Measurements from ENCODE around the gene CDS2.

CDS2 gene

DNA sequence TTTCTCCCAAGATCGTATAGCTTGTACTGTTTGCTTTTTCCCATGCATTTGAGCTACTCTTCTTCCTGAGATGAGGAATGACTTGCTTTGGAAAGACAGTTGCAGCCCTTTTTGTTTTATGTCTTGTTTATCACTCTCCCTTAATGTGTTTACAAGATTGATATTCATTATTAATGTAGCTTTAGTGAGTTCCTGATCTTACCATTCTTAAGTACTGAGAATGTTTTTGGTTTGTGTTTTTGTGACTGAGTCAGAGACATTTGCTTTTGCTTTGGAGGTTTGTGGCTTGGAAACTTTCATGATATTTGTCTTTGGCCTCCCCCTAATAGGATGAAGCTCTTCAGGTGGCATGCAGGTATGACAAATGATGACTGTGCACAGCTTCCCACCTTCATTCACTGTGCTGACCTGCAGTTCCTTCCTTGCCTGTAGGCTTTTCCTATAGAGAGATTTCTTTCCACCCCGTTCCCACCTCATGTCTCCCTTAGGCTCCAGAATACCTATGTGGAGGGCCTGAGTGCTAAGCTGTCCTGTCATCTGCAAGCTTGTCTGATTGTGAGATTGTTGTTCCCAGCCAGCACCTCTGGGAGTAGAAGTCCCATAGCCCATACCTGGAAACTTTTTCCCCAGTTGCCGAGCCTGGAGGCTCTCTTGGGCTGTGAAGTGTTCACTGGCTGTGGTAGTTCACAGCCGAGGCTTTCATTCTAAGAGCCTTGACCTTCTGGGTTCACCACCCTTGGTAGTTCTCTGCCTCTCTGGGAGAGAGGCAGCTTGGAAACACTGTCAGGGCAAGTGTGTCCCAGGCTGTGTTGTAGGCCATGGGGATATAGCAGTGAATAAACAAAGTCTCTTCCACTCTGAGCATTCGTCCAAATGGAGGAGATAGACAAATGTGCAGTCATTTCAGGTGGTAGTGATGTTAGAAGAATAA, 27.1 kb downstream of the CDS2 start:
- no peak for DNase-seq (ENCODE audit: low spot score)

DNA sequence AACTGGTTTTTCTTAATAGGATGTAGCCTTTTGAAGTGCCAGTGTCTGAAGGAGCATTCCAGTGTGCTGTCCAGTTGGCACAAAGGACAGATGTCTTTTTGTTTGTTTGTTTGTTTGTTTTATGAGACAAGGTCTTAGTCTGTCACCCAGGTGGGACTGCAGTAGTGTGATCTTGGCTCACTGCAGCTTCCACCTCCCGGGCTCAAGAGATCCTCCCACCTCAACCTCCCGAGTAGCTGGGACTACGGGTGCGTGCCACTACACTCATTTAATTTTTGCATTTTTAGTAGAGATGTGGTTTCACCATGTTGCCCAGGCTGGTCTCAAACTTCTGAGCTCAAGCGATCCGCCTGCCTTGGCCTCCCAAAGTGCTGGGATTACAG, 27.7 kb downstream of the CDS2 start:
- DNase-seq (ENCODE audit: low spot score), result no peak

DNA sequence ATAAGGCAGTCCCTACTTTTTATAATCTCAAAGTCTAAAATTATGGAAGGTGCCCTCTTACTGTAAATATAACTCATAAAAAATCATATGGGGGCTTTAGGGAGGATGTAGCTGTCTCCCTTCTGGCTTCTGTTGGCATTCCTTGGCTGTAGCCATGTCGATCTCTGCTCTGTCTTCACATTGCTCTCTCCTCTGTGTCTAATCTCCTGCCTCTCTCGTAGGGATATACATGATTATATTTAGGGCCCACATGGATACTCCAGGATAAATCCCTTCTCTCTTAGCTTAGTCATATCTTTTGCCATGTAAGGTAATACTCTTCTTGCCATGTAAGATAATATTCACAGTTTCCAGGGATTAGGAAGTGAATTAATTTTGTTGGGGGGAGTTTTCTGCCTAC, 28.6 kb downstream of the CDS2 start:
- no peak for DNase-seq (ENCODE audit: low spot score)

DNA sequence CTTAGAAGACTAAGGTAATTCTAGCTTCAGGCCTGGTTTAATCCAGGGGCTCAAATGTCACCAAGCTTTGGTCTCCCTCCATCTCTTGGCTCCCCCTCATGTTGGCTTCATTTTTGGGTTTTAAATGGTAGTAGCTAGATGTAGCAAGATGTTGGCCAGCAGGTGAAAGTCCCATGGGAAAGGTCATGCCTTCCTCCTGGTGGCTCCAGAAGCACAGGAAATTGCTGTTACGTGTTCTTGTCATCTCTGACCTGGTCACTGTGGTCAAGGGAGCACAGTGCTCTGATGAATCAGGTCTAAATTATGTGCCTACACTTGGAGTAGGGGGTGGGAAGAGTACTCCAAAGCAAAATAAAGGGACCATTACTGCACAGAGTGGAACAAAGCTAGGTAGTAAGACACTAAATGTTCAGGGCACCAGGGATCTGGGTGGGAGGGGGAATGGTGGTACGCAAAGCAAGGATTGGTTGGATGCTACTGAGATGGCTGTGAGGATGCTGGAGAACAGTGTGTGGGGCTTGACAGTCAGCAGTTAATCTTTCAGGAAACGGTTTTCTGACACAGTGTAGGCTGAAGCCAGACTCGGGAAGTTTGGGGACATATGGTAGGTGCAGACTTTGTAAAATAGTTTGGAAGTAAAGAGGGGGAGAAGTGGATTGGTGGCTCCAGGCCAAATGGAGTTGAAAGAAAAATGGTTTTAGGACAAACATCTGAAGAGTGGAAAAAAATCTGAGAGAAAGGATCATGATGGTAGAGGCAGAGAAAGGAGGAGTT, 30.1 kb downstream of the CDS2 start:
- DNase-seq (ENCODE audit: low spot score), result peak; percentile 58

DNA sequence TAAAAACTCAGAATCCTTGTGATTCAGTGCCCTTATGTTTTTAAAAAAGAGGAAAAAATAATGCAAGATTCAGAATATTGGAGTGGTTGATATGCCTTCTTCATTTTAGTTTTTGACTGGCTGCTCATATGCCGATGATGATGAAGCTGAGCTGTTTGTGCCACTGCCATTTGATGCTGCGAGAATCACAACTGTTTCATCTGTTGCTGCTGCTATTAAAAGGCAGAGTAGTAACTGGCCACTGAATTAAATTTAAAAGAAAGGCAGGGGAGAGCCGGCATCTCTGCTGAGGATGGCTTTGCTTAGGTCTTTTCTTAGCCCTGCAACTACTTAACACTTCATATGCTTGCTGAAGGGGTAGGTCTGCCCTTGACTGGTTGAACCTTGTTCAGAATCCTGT, 33.1 kb downstream of the CDS2 start:
- DNase-seq (ENCODE audit: low spot score), result no peak

DNA sequence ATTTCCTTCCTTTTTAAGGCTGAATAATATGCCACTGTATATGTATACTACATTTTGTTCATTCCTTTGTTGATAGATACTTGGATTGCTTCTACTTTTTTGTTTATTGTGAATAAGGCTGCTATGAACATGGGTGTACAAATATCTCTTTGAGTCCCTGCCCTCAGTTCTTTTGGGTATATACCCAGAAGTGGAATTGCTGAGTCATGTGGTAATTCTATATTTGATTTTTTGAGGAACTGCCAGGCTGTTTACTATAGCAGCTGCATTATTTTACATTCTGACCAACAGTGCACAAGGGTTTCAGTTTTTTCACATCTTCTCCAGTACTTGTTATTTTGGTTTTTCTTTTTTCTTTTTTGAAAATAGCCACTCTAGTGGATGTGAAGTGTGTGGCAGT, 34.1 kb downstream of the CDS2 start:
- no peak for DNase-seq (ENCODE audit: low spot score)

DNA sequence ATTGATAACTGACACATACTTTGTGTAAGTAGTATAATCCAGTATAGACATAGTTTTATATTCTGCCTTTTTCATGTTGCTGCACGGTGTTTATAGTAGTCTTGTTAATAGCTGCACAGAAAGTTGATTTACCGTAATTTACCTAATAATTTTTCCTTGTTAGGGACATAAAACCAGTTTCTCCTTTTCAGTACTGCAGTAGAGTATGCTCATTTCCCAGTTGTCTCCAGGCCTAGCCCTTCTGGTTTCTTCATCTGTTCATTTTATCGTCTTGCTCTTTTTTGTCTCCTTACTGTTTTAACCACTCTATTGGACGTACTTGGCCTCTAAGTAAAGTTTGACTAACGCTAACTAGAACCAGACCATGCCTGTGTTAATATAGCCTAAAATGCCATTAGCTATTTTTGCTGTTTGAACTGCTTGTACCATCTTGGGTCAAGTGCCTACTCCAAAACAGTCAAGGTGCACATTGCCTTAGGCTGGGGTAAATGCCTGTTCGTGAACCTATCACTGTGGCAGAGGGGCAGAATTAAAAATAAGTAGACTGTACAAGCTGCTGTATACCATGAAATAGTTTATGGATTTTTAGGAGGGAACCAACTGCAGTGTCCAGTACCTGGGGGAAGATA, 34.8 kb downstream of the CDS2 start:
- no peak for DNase-seq (ENCODE audit: low spot score)

DNA sequence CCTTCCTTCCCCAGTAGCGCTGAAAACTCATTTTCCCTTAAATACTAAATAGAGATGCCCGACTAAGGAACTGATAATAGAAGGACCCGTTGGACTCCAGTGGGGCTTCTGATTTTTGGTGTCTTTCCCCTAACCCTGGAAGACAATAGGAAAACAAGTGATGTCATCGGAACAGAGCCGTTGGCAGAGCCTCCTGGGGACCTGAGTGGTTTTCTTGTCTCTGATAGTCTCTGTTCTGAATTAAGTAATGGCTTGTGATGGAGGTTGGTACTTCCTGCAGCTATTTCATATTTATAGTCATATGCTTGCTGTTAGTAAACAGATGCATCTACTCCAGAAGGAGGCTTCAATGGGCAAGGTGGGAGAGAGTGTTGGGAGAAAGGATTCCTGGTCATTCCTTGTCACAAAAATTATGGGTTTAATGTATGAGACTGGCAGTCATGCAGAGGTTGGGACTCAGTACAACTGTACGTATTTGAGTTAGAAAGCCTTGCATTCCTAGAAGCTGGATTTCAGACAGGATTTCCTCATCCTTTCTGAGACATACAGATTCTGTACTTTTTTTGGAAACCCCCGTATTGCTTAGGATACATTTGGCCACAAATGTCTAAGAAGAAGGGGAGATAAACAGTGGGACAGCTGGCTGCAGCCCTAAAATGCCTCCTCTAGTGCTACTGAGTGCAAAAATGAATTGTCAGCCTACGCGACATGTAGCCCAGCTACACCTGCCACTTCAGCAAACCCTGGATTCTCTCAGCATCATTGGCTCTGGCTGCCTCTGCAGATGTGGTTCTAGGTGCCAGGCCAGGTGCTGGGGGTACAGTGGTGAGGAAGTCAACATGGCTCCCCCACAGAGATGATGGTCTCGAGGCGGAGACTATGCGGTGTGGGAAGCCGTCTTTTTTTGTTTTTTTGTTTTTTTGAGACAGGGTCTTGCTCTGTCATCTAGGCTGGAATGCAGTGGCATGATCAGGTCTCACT, 38.1 kb downstream of the CDS2 start:
- DNase-seq (ENCODE audit: low spot score), result no peak

DNA sequence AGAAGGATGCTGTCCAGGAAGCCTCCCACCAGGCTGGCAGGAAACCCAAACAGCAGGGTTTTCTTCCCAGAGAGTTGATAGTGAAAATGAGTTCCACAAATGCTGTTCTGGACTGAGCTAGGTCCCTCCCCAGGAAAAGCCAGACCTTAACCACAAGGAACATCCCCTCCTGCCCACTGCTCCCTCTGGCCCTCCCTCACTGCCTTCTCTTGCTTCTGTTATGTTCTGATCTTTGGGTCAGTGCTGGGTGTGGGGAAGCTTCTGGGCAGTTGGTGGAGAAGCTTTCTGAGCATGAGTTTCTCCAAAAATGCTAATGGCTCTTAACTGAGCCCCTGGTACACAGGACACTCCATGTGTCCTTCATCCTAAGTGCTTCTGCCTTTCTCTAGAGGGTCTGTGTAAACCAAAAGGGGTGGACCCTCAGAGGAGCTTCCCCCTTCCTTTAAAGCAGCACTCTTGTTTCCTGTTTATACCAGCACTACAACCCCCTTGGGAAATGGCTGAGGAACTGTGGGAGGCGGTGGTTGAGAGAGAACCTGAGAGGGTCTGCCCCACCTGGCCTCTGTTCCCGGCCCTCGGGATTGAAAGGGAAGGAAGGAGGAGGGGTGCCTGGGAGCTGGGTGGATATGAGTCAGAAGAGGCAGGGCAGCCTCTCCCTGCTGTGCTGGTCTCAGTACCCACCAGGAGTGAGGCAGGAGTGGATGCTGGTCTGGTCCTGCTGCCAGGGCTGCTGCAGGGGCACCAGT, 42.0 kb downstream of the CDS2 start:
- peak; percentile 56 for DNase-seq (ENCODE audit: low spot score)

DNA sequence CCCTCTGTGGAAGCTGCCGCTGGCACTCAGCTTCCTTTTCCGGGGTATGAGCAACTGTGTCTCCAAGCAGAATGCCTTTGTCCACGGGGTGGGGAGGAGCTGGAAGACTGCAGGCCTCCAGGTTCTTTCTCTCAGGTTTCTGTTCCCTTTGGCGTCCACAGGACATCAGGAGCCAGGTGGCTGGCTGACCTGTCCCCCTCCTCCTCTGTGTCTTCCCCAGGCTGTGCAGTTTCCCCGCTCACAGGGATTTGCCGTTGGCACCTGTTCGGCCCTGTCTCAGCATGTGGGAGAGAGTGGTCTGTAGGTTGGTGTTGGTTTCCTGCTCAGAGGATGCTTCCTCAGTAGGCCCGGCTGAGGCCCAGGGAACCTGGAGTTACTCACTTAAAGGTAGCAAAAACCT, 43.5 kb downstream of the CDS2 start:
- DNase-seq (ENCODE audit: low spot score), result no peak

DNA sequence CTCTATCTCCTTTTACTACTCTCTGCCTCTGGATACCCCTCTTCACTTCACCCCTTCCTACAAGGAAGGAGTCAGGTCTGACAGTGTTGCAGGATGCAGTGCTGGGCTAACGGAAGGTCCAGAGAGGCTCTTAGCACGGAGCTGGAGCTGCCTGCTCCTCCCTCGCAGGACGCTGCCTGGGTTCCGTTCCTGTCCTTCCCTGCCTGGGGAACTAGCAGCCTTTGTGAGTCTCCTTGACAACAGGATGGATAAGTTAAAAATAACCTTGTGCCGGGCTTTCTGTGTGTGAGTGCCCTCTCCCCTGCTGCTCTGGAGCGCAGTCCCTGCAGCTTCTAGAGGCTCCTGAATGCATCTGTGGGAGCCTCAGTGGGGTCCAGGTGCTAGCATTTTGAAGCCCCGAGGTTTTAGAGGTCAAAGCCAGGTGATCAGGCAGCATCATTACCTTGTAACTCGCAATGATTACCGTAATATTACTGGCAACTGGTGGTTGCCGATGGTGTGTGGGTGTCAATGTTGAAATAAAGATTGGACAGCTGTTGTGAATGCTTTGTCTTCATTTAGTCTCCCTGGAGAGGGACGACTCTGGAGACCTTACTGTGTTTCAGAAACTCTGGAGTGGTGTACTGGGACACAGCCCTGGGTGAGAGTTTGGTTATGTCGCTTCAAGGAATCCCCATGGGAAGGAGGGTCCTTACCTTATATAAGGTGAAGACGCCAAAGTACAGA, 44.4 kb downstream of the CDS2 start:
- DNase-seq (ENCODE audit: low spot score), result no peak

DNA sequence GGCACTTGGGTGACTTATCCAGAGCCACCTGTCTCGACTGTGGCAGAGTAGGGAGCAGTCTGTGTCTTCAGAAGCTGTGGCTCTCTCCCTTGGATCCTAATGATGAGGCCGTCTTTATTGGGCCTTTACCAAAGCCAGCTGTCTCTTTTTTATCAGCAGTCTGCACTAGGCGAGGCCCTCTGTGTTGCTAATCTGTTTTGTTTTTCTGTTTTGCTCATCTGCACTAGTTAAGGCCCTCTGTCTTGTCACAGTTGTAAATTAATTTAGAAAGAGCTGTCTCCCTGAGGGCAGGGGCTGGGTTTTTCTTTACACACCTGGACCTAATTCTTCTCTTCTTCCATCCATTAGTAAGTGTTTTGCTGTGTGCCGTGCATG, 45.0 kb downstream of the CDS2 start:
- DNase-seq (ENCODE audit: low spot score), result no peak

DNA sequence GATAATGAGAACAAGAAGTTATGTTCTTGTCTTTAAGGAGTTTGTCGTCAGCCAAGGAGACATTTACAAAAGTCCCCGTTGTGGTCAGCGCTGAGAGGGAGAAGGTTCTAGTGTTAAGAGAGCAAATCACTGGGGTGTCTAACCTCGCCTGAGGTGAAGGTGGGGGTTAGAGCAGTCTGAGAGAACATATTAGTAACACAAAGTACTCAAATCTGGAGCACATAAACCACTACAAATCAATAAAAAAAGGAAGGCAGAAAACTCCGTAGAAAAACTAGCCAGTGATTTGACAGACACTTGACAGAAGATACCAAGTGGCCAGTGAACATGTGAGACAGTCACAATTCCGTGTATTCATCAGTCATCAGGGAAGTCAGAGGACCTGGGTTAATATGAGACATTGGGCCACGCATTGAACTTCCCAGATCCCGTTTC, 45.4 kb downstream of the CDS2 start:
- DNase-seq (ENCODE audit: low spot score), result no peak

DNA sequence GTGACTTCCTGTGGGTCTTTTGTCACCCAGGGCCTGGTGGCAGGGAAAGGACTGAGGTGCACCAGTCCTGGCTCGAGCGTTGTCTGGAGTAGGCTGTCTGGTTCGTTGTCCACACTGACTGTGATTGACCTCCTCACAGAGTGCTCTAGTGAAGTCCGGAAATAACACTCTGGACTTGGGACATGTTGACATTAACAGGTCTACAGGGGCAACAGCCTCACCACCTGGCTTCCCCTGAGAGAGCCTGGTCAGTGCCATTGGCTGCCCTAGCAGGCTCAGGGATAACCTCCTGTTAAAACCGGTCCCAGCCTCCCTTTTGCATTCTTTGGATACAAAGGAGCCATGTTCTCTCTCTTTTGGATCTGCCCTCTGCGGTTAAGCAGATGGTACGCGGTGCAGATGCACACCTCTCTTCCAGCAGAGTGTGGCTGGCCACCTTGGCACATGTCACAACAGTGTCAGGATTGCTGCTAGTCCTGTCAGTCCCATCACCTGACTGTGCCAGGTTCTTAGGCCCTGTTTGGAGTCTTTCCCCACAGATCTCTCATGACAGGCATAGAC, 46.2 kb downstream of the CDS2 start:
- no peak for DNase-seq (ENCODE audit: low spot score)

DNA sequence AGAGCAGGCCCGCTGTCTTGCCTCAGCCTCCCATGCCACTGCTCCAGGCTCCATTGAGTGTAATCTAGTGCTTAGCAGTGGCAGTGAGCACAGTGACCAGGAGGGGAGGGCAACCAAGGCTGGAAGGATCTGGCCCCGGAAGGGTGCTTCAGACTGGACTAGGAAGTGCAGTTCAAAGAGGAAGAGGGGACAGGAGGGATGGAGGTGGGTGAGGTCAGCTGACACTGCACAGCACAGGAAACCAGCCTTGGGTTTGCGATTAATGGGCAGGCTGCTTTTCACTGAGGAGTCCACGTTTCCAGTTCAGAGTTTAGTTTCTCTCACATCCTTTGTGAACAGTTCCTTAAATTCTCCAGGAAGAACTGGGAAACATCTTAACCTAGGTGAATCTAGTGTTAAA, 46.9 kb downstream of the CDS2 start:
- DNase-seq (ENCODE audit: low spot score), result no peak

DNA sequence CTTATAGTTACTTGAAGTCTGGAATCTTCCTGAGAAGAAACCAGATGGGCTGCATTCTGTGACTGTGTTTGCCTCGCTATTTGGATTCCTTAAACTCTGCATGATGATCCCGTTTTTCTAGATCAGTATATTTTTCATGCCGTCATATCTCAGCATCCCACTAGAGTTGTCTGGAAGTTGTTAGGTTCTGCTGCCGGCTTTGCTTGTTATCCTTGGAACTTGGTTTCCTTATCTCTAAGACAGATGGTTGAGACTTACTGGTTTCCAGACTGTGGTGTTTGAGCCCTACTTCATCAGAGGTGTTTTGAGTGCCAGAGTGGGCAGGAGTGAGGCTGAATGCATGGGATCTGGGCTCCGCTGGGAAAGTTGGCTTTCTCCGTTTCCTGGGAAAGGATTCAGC, 50.3 kb downstream of the CDS2 start:
- DNase-seq (ENCODE audit: low spot score), result no peak

DNA sequence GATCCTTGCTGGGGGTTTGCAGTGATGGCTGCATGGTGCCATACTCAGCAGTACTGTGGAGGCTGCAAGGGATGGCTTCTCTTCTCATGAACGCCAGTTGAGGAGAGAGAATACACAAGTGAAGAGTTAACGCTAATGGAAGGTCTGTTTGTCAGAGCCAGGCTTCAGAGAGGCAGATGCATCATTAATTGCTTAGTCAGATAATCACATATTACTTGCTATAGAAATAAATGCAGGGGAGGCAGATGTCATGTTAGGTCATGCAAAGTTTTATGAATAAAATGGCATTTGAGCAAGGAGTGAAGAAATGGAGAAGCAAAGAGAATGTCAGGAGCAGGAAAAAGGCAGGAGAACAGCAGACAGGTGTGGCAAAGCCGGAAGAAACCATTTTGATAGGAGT, 51.2 kb downstream of the CDS2 start:
- no peak for DNase-seq (ENCODE audit: low spot score)

DNA sequence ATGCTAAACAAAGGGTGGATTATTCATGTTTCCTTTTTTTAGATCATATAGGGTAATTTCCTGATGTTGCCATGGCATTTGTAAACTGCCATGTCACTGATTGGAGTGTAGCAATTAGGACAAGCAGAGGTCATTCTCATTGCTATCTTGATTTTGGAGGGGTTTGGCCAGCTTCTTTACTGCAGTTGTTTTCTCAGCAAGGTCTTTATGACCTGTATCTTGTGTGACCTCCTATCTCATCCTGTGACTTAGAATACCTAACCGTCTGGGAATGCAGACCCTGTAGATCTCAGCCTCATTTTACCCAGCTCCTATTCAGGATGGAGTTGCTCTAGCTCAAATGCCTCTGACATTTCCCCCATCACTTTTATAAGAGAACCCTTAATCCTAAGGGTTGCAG, 53.6 kb downstream of the CDS2 start:
- no peak for DNase-seq (ENCODE audit: low spot score)

DNA sequence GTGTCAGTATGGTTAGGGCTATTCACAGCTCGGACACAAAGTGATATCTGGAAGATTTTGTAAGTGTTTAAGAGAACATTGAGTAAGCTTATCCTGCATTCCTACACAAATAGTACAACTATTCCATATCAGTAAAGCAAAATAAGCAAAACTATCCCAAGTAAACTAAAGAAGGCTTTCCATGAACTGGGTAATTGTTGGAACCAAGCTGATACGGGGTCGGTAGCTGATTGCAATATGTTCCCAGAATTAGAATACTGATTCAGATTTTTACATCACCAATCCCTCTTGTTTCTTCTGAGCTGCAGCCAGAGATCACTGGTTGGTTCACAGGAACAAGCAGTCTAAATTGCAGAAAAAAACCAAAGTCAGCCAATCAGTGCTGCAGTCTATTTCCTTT, 54.1 kb downstream of the CDS2 start:
- no peak for DNase-seq (ENCODE audit: low spot score)

DNA sequence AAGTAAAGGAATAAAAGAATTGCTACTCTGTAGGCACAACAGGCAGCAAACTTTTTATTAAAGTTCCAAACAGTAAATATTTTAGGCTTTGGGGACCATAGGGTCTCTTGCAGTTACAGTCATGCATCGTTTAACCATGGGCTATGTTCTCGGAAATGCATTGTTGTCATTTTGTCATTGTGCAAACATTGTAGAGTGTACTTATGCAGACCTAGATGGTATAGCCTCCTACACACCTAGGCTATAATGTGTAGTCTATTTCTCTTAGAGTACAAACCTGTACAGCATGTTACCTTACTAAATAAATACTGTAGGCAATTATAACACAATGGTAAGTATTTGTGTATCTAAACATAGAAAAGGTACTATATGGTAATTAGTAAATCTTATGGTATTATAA, 54.7 kb downstream of the CDS2 start:
- DNase-seq (ENCODE audit: low spot score), result no peak

Measured in AG08396 (cell line).